Vagina (tissue), 2 donors: ENCODE data around the gene DGKE.

Experiments
- POLR2A ChIP-seq, 2 donors: fragments of 450-650 bp; IDR thresholded peaks; one replicate each; pipeline ENCODE4 v1.6.1; 2017; ENCODE audit warnings: antibody characterized with exemption in 2 of 2, mild to moderate bottlenecking in 2 of 2, moderate library complexity in 2 of 2
- TF ChIP-seq, protein P1 (sequence below), 3 experiments: fragments of 450-650 bp in 2 of 3; fragments of 200-600 bp in 1 of 3; sonication (generic) in 1 of 3; IDR thresholded peaks; one replicate each; pipeline ENCODE4 v1.5.1; 2017 to 2019; ENCODE audit warnings: antibody characterized with exemption in 3 of 3, mild to moderate bottlenecking in 2 of 3, moderate library complexity in 2 of 3

DNA sequence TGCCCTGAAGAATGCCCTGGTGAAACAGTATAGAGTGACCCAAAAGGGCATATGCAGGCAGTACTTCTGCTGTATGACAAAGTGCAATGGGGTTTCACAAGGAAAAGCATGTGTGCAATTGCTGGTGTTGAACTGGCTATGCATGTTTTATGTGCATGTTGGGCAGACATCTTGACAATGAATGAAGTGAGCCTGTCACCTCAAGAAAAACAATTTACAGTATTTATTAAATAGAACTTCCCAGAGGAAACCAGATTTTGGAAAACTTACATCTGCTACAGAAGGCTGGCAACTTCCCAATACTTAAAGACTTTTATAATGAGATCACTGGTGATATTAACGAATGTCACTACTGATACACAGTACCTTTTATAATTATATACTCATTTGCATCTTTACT is 30.9 kb upstream of the DGKE start:
- TF ChIP-seq, protein P1, sequence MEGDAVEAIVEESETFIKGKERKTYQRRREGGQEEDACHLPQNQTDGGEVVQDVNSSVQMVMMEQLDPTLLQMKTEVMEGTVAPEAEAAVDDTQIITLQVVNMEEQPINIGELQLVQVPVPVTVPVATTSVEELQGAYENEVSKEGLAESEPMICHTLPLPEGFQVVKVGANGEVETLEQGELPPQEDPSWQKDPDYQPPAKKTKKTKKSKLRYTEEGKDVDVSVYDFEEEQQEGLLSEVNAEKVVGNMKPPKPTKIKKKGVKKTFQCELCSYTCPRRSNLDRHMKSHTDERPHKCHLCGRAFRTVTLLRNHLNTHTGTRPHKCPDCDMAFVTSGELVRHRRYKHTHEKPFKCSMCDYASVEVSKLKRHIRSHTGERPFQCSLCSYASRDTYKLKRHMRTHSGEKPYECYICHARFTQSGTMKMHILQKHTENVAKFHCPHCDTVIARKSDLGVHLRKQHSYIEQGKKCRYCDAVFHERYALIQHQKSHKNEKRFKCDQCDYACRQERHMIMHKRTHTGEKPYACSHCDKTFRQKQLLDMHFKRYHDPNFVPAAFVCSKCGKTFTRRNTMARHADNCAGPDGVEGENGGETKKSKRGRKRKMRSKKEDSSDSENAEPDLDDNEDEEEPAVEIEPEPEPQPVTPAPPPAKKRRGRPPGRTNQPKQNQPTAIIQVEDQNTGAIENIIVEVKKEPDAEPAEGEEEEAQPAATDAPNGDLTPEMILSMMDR (IDR thresholded peaks at IDR 0.05): no peak
- TF ChIP-seq POLR2A (IDR thresholded peaks at IDR 0.05): no peak
